GM18951 (cell line): ENCODE measurements around the gene APBA2.

Experiments
- POLR2A ChIP-seq: IDR thresholded peaks from 4 replicates; pipeline ENCODE4 v1.6.1; 2011; ENCODE audit warnings: mild to moderate bottlenecking; ENCODE audit not compliant: insufficient read length, insufficient read depth; ENCODE audit errors: extremely low read depth
- in situ Hi-C: fragments of 300-500 bp; cut with MboI; formaldehyde crosslinking; loops from one replicate; pipeline ENCODE4 v1.12.0; 2022; ENCODE audit warnings: low sequenced_read_pairs, mixed read lengths, inconsistent platforms; ENCODE audit not compliant: unreplicated experiment

Gene APBA2

GRCh38 chr15:29114221-29115092 lies 228.7 kb downstream of the APBA2 start:
- in situ Hi-C loops, result no loop called here
- TF ChIP-seq POLR2A, result no peak

GRCh38 chr15:29115093-29115991 lies 229.6 kb downstream of the APBA2 start:
- in situ Hi-C loops, result no loop called here
- no peak for TF ChIP-seq POLR2A

- TF ChIP-seq POLR2A, result no peak
- in situ Hi-C loops, result no loop called here
Observed at GRCh38 chr15:29116970-29117700, 231.4 kb downstream of the APBA2 start.

DNA sequence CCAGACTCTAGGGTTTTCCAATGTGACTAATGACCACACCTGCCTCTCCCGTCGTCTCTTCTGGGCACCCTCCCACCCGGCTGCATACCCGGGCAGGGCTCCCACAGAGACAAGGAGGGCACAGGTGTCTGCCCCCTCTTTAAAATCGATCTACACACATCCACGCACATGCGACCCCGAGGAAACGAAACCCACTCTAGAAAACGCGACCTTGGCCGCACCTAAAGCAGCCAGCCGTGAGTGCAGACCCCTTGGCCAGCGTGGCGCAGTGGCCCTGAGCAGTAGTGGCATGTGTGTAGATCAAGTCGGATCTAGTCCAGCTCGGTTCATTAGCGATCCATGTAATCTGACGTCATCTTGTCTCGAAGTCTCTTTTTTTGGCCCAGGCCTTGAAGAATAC lies 232.0 kb downstream of the APBA2 start:
- in situ Hi-C loops, result no loop called here
- TF ChIP-seq POLR2A, result no peak

DNA sequence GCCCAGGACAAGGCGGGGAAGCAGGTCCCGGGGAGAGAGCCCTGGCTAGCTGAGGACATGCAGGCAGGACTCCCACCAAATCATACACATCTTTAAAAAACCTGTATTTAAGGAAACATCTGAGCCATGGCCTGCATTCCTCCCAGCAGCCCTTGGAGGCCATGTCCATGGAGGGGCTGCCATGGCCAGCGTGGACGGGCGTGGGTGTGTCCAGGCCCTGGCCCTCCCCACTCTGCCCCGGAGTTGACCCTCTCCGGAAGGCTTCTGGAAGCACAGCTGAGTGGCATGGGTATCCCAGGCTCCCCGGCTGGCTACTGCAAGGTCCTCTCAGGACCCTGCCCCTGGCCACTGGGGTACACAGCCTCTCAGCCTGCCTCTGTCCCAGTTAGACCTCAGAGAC lies 234.1 kb downstream of the APBA2 start:
- TF ChIP-seq POLR2A, result no peak
- in situ Hi-C loops, result no loop called here

- in situ Hi-C loops, result no loop called here
Observed at GRCh38 chr15:29120593-29121368, 235.0 kb downstream of the APBA2 start.

DNA sequence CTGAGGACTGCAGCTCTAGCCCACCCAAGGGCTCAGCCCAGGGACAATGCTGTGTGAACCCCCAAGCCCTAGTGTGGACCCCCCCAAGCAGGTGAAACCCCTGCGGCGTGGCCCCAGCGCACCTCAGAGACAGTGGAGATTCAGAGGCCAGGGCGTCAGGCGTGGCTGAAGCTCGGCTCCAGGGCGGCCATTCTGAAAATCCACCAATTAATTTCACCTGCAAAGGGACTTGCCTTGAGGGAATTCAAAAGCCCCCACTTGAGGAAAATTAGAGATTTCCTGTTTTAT lies 235.5 kb downstream of the APBA2 start:
- in situ Hi-C loops, result no loop called here
- no peak for TF ChIP-seq POLR2A

More at GRCh38 chr15:29120593-29121368, 235.0 kb downstream of the APBA2 start:
- TF ChIP-seq POLR2A, result no peak

GRCh38 chr15:29121907-29122306 lies 236.1 kb downstream of the APBA2 start:
- in situ Hi-C loops, result no loop called here
- TF ChIP-seq POLR2A, result no peak

GRCh38 chr15:29122506-29122905 lies 236.7 kb downstream of the APBA2 start:
- in situ Hi-C loops, result no loop called here
- no peak for TF ChIP-seq POLR2A

- in situ Hi-C loops, result no loop called here
- TF ChIP-seq POLR2A, result no peak
Observed at GRCh38 chr15:29123171-29123570, 237.4 kb downstream of the APBA2 start.

DNA sequence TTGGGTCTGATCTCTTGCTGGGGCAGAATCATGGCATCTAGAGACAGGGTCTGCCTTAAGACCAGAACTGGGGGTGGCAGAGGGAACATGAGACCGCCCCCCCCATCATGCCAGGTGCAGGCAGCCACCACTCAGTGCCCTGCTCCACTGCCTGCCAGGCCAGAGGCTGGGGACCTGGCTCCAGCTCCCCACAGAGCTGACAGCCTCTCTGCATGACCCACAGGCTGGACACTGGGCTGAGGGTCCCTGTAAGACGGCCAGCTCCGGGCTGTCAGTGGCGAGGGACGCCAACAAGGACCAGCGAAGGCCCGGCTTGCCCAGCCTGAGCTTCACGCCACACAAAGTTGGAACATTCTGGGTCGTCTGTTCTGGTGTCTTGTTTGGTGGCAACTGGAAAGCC lies 238.2 kb downstream of the APBA2 start:
- in situ Hi-C loops, result no loop called here
- no peak for TF ChIP-seq POLR2A

GRCh38 chr15:29124581-29125381 lies 239.0 kb downstream of the APBA2 start:
- in situ Hi-C loops, result no loop called here
- TF ChIP-seq POLR2A, result no peak
